Effector memory CD4-positive, alpha-beta T cell (primary cell): ENCODE measurements around the gene SLC13A1.

ENCODE experiments used
- DNase-seq, 3 donors: peaks; one replicate each; pipeline ENCODE4 v3.0.0-alpha.2; 2020
- H3K27ac ChIP-seq: 2 replicates; pipeline ENCODE4 v1.7.0; 2013; ENCODE audit warnings: mild to moderate bottlenecking, low read length, moderate library complexity; ENCODE audit not compliant: insufficient read depth, poor library complexity, severe bottlenecking
- H3K27me3 ChIP-seq: replicated peaks from 2 replicates; pipeline ENCODE4 v1.7.0; 2013; ENCODE audit warnings: mild to moderate bottlenecking, low read length; ENCODE audit not compliant: insufficient read depth, control insufficient read depth, poor library complexity, severe bottlenecking
- H3K36me3 ChIP-seq: 2 replicates; pipeline ENCODE4 v1.7.0; 2013; ENCODE audit warnings: mild to moderate bottlenecking, low read length, moderate library complexity; ENCODE audit not compliant: control insufficient read depth, insufficient read depth
- H3K4me1 ChIP-seq: 2 replicates; pipeline ENCODE4 v1.7.0; 2013; ENCODE audit warnings: low read length, mild to moderate bottlenecking; ENCODE audit not compliant: control insufficient read depth, insufficient read depth, poor library complexity, severe bottlenecking
- H3K4me3 ChIP-seq: 2 replicates; pipeline ENCODE4 v1.7.0; 2013; ENCODE audit warnings: low read length, low read depth, mild to moderate bottlenecking; ENCODE audit not compliant: insufficient read depth, poor library complexity, severe bottlenecking
- H3K9me3 ChIP-seq: 2 replicates; pipeline ENCODE4 v1.7.0; 2013; ENCODE audit warnings: mild to moderate bottlenecking, low read length, moderate library complexity; ENCODE audit not compliant: control insufficient read depth

The SLC13A1 gene

GRCh38 chr7:123131556-123131955 is 68.2 kb downstream of the SLC13A1 start:
- H3K4me1 ChIP-seq: no peaks in the 10 kb centered on the region
- no peak for DNase-seq

DNA sequence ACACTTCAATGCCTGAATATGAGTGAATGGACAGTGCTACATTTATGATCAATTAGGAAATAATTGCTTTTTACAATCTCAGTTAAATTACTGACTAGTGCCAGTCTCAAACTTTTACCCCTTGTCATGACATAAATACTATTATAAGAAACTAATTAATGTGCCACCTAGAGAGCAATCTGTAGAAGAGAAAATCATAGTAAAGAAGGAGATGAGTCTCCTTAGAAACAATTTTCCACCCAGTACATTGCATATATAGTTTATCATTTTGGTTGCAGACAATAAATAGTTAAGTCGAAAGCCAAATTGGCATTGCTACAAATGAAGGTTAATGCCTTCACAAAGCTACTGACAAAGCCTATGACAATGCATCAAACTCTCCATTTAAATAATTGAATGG is 68.6 kb downstream of the SLC13A1 start:
- H3K27ac ChIP-seq: no peak overlapping the region
- no peaks in the 10 kb centered on the region for H3K36me3 ChIP-seq
- H3K4me1 ChIP-seq: no peaks in the 10 kb centered on the region
- no peaks in the 10 kb centered on the region for H3K27me3 ChIP-seq
- no peak for DNase-seq
- H3K9me3 ChIP-seq: no peaks in the 10 kb centered on the region
- H3K4me3 ChIP-seq: no peak overlapping the region

More at GRCh38 chr7:123131556-123131955, 68.2 kb downstream of the SLC13A1 start:
- no peak overlapping the region for H3K4me3 ChIP-seq
- no peak overlapping the region for H3K27ac ChIP-seq
- no peaks in the 10 kb centered on the region for H3K27me3 ChIP-seq
- H3K9me3 ChIP-seq: no peaks in the 10 kb centered on the region
- H3K36me3 ChIP-seq: no peaks in the 10 kb centered on the region

GRCh38 chr7:123126691-123127090 is 73.1 kb downstream of the SLC13A1 start:
- Histone ChIP-seq H3K4me3 (no peak overlapping the region), H3K9me3 (no peaks in the 10 kb centered on the region), H3K36me3 (no peaks in the 10 kb centered on the region), H3K27ac (no peak overlapping the region), H3K4me1 (no peaks in the 10 kb centered on the region), H3K27me3 (no peaks in the 10 kb centered on the region)
- DNase-seq: no peak

- H3K27ac ChIP-seq: no peak overlapping the region
- no peaks in the 10 kb centered on the region for H3K27me3 ChIP-seq
- H3K4me3 ChIP-seq: no peak overlapping the region
- DNase-seq: no peak
- H3K9me3 ChIP-seq: no peaks in the 10 kb centered on the region
- H3K36me3 ChIP-seq: no peaks in the 10 kb centered on the region
- no peaks in the 10 kb centered on the region for H3K4me1 ChIP-seq
These were observed 73.6 kb downstream of the SLC13A1 start for GRCh38 chr7:123126171-123126570.

GRCh38 chr7:123125231-123125630 is 74.5 kb downstream of the SLC13A1 start:
- Histone ChIP-seq H3K4me3 (no peak overlapping the region), H3K36me3 (no peaks in the 10 kb centered on the region), H3K9me3 (no peaks in the 10 kb centered on the region), H3K27me3 (no peaks in the 10 kb centered on the region), H3K27ac (no peak overlapping the region), H3K4me1 (no peaks in the 10 kb centered on the region)
- DNase-seq: no peak

GRCh38 chr7:123122916-123123315 is 76.9 kb downstream of the SLC13A1 start:
- no peak overlapping the region for H3K27ac ChIP-seq
- H3K9me3 ChIP-seq: no peaks in the 10 kb centered on the region
- no peaks in the 10 kb centered on the region for H3K27me3 ChIP-seq
- no peak for DNase-seq
- no peaks in the 10 kb centered on the region for H3K4me1 ChIP-seq
- no peak overlapping the region for H3K4me3 ChIP-seq
- H3K36me3 ChIP-seq: no peaks in the 10 kb centered on the region

- no peaks in the 10 kb centered on the region for H3K36me3 ChIP-seq
- DNase-seq: no peak
- no peak overlapping the region for H3K4me3 ChIP-seq
- no peaks in the 10 kb centered on the region for H3K4me1 ChIP-seq
- H3K9me3 ChIP-seq: no peaks in the 10 kb centered on the region
- no peak overlapping the region for H3K27ac ChIP-seq
- H3K27me3 ChIP-seq: no peaks in the 10 kb centered on the region
These were observed 79.5 kb downstream of the SLC13A1 start for GRCh38 chr7:123120286-123120685.

DNA sequence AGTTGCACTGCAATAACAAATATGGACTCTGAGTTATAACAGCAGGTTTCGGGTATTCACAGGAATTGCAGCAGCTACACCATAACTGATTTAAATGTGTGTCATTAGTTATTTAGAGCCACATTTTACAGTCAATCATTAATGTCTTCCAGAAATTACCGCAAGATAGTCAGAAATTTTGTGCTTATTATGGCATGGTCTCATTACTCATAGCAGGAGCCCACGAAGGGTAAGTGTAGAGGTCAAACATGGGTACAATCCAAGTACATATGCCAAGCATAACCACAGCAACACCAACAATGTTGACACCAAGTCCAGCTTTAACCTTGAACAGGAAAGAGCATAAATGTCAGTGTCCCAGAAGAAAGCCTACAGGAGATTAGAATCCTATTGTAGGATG is 84.4 kb downstream of the SLC13A1 start:
- H3K27me3 ChIP-seq: no peaks in the 10 kb centered on the region
- H3K4me3 ChIP-seq: no peak overlapping the region
- H3K36me3 ChIP-seq: no peaks in the 10 kb centered on the region
- no peaks in the 10 kb centered on the region for H3K4me1 ChIP-seq
- no peaks in the 10 kb centered on the region for H3K9me3 ChIP-seq
- no peak overlapping the region for H3K27ac ChIP-seq
- DNase-seq: no peak

DNA sequence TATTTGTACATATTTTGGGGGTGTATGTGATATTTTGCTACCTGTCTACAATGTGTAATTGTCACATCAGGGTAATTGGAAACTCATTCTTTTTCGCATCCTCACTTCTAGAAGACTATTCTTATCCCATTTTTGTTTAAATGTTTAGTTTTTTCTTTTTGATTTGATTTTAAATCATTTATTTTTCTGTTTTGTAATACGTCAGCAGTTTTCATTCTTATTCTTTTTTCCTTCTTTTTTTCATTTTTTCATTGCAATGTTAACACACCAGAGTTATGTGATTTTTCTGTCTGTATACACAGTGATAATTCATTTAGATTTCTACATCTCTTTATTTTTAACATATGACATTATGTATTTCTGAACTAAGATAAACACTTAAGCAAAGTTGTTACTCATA is 85.5 kb downstream of the SLC13A1 start:
- Histone ChIP-seq H3K4me3 (no peak overlapping the region), H3K4me1 (no peaks in the 10 kb centered on the region), H3K27me3 (no peaks in the 10 kb centered on the region), H3K36me3 (no peaks in the 10 kb centered on the region), H3K27ac (no peak overlapping the region), H3K9me3 (no peaks in the 10 kb centered on the region)
- no peak for DNase-seq

- DNase-seq: no peak
- no peaks in the 10 kb centered on the region for H3K36me3 ChIP-seq
- H3K9me3 ChIP-seq: no peaks in the 10 kb centered on the region
- no peaks in the 10 kb centered on the region for H3K4me1 ChIP-seq
- no peak overlapping the region for H3K4me3 ChIP-seq
- no peaks in the 10 kb centered on the region for H3K27me3 ChIP-seq
- no peak overlapping the region for H3K27ac ChIP-seq
These were observed 86.9 kb downstream of the SLC13A1 start for GRCh38 chr7:123112833-123113232.

DNA sequence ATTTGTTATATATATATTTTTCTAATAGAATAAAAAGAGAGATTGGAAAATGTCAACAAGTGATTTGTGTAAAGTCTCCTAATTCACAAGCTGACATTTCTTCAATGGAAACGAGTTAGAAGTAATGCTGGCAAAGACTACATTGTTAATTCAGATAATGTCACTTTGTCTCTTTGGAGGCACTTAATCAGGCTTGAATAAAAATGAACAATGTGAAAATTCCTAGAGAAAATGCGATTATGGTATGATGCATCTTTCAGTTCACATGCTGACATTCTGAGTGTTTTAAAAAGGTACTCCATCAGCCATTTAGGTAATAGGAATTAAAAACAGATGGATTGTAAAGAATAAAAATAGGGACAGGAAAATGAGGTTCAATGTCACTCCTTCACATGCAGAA is 100.1 kb downstream of the SLC13A1 start:
- Histone ChIP-seq H3K27ac (no peak overlapping the region), H3K4me1 (no peaks in the 10 kb centered on the region), H3K4me3 (no peak overlapping the region), H3K36me3 (no peaks in the 10 kb centered on the region), H3K27me3 (no peaks in the 10 kb centered on the region), H3K9me3 (no peaks in the 10 kb centered on the region)
- no peak for DNase-seq
